ENCODE measurements around the gene ZCCHC24. TPM values are rescaled to one million over a fixed set of nuclear protein-coding genes. Genes with fewer than 3 reads are reported as not detected.
A peak's percentile ranks its signal among the peaks of the same experiment; 100 is the strongest.

ZCCHC24 gene
- total and polyA plus RNA-seq, 2 of the 8 experiments (the other 6 are each of a cell fraction or from before 2014, with no cell fraction given): 3.9 to 6.9 TPM

DNA sequence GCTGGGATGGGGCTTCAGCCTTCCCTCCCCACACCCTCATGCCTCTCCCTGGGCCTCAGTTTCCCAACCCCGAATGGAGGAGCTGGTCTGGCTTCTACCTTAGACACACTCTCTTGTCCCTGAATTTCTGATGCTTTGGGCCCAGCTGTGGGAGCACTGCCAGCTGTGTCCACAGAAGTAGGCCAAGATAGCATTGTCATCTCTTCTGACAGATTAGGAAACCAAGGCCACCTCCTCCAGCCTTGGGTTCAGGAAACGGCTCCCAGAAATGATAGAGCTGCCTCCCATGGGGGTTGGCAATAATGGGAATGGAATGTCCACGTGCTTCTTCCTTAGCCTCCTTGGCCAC is 96.8 kb downstream of the ZCCHC24 start:
- CTCF ChIA-PET (ENCODE audit: partially characterized antibody): interaction anchor here (1.1 to 6.6 kb wide), 5 partner anchors 9 to 140 kb away, joined by 3 to 50 read pairs (median 3); no protein-coding TSS in a partner anchor
- Histone ChIP-seq H3K4me3 (ENCODE audit: extremely low read depth in 1 of 4, insufficient read depth in 2 of 4, low read depth in 3 of 4, low read length in 4 of 4) (peak overlapping the region in 1 of 4 experiments; percentile 77; a peak in 3 of 8 replicates), H2BK5ac (ENCODE audit: low read depth, low read length) (no peak overlapping the region), H3K79me1 (ENCODE audit: low read depth, low read length) (peaks cover 15% of the 10 kb centered on the region; the same call in 1 of the 2 replicates), H4K20me1 (replicated peaks in 1 of 2; ENCODE audit: control insufficient read depth in 1 of 2, insufficient read depth in 2 of 2, low read length in 2 of 2) (peaks cover 12 to 18% of the 10 kb centered on the region in 2 experiments), H3K9me3 (ENCODE audit: insufficient read depth in 2 of 2, low read depth in 1 of 2, low read length in 1 of 2) (no peaks in the 10 kb centered on the region), H3K27me3 (replicated peaks in 1 of 4; ENCODE audit: control insufficient read depth in 3 of 4, extremely low read depth in 1 of 4, insufficient read depth in 3 of 4, low read length in 3 of 4) (no peaks in the 10 kb centered on the region), H3K4me1 (replicated peaks in 1 of 4; ENCODE audit: control insufficient read depth in 3 of 4, insufficient read depth in 4 of 4, low read length in 3 of 4) (peaks cover 0 to 14% (median 6%) of the 10 kb centered on the region in 4 experiments; a peak in 6 of 7 replicates), H3K18ac (ENCODE audit: extremely low read depth, low read length) (no peak overlapping the region), H4K5ac (ENCODE audit: insufficient read length, low read depth, low read length) (no peak overlapping the region), H3K27ac (ENCODE audit: low read depth, low read length) (no peak overlapping the region), H2BK15ac (ENCODE audit: low read length) (no peak overlapping the region), H2BK12ac (ENCODE audit: low read depth, low read length) (no peak overlapping the region), H3K9ac (replicated peaks in 1 of 4; ENCODE audit: extremely low read depth in 1 of 4, low read depth in 3 of 4, low read length in 3 of 4) (no peak overlapping the region), H4K91ac (replicated peaks; ENCODE audit: insufficient read length, low read length) (no peak overlapping the region), H3K4ac (replicated peaks; ENCODE audit: insufficient read length, low read depth, low read length) (no peak overlapping the region), H3K79me2 (ENCODE audit: control insufficient read depth in 1 of 2, insufficient read depth in 2 of 2, low read length in 2 of 2) (peaks cover 0 to 11% of the 10 kb centered on the region in 2 experiments; a peak in 1 of 4 replicates), H2AFZ (ENCODE audit: low read length) (no peak overlapping the region), H3K23me2 (ENCODE audit: low read depth, low read length) (peaks cover 8% of the 10 kb centered on the region; the same call in 1 of the 2 replicates), H3K56ac (replicated peaks; ENCODE audit: insufficient read length, low read depth, low read length) (no peak overlapping the region), H4K8ac (ENCODE audit: extremely low read depth, insufficient read depth, low read length) (no peak overlapping the region), H2BK120ac (replicated peaks; ENCODE audit: low read depth, low read length) (no peak overlapping the region), H3K23ac (ENCODE audit: insufficient read length) (no peak overlapping the region), H3K36me3 (ENCODE audit: control insufficient read depth in 2 of 4, insufficient read depth in 4 of 4, low read length in 3 of 4) (peaks cover 19 to 42% (median 30%) of the 10 kb centered on the region in 4 experiments; a peak in 7 of 8 replicates), H2BK20ac (ENCODE audit: low read length) (no peak overlapping the region), H3K14ac (ENCODE audit: insufficient read length) (no peak overlapping the region), H3K4me2 (ENCODE audit: insufficient read depth in 1 of 2, low read depth in 2 of 2, low read length in 2 of 2) (peak overlapping the region; percentile 64 to 92), H2AK5ac (ENCODE audit: low read depth, low read length) (no peak overlapping the region)
- POLR2A ChIA-PET (ENCODE audit: partially characterized antibody): interaction anchor here (0.7 to 2.2 kb wide), 7 partner anchors 10 to 804 kb away, joined by 3 to 12 read pairs (median 4); no protein-coding TSS in a partner anchor
- 88% methylated on average over 3 of the region's 3 CpGs; no CpG with 5 or more reads in 1 of the 2 experiments for WGBS, 2 experiments (ENCODE audit: extremely low coverage in 1 of 2, insufficient coverage in 1 of 2, insufficient read length in 1 of 2, insufficient replicate concordance in 2 of 2, low coverage in 1 of 2, low lambda C conversion rate in 2 of 2, missing lambda C conversion rate in 1 of 2)
- FAIRE-seq: no peak
- DNase-seq (ENCODE audit: low read depth in 1 of 2, low spot score in 2 of 2): no peak
- TF ChIP-seq TEAD4 (IDR thresholded peaks at IDR 0.05; ENCODE audit: low read depth, low read length) (no peak), GABPA (IDR thresholded peaks at IDR 0.05; ENCODE audit: borderline replicate concordance, insufficient read depth, low read length) (no peak), TAF7 (optimal IDR thresholded peaks at IDR 0.05; ENCODE audit: borderline replicate concordance, low read depth, low read length) (no peak), JUN (IDR thresholded peaks at IDR 0.05; ENCODE audit: low read depth, low read length) (no peak), ZNF274 (IDR thresholded peaks at IDR 0.05; ENCODE audit: borderline replicate concordance, extremely low read depth, low read length) (no peak), CREB1 (IDR thresholded peaks at IDR 0.05) (no peak), MAFK (IDR thresholded peaks at IDR 0.05; ENCODE audit: low read depth, low read length) (no peak), RBBP5 (IDR thresholded peaks at IDR 0.05; ENCODE audit: borderline replicate concordance, low read depth, low read length) (no peak), NRF1 (IDR thresholded peaks at IDR 0.05; ENCODE audit: low read depth, low read length) (no peak), CBX8 (IDR thresholded peaks at IDR 0.05; ENCODE audit: borderline replicate concordance, low read depth, low read length) (no peak)
- TF ChIP-seq, protein P1, sequence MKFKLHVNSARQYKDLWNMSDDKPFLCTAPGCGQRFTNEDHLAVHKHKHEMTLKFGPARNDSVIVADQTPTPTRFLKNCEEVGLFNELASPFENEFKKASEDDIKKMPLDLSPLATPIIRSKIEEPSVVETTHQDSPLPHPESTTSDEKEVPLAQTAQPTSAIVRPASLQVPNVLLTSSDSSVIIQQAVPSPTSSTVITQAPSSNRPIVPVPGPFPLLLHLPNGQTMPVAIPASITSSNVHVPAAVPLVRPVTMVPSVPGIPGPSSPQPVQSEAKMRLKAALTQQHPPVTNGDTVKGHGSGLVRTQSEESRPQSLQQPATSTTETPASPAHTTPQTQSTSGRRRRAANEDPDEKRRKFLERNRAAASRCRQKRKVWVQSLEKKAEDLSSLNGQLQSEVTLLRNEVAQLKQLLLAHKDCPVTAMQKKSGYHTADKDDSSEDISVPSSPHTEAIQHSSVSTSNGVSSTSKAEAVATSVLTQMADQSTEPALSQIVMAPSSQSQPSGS (IDR thresholded peaks at IDR 0.05; ENCODE audit: low read length): no peak
- TF ChIP-seq, protein P2, sequence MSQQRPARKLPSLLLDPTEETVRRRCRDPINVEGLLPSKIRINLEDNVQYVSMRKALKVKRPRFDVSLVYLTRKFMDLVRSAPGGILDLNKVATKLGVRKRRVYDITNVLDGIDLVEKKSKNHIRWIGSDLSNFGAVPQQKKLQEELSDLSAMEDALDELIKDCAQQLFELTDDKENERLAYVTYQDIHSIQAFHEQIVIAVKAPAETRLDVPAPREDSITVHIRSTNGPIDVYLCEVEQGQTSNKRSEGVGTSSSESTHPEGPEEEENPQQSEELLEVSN (IDR thresholded peaks at IDR 0.05): no peak
